Endodermal cell (in vitro differentiated cells): ENCODE measurements around the gene CYP27C1. TPM values are rescaled to one million over a fixed set of nuclear protein-coding genes. Genes with fewer than 3 reads are reported as not detected.

ENCODE experiments used
- DNase-seq: peaks from one replicate; pipeline ENCODE4 v3.0.0-alpha.2; 2017
- H3K27ac ChIP-seq: 2 replicates; pipeline ENCODE4 v1.5.1; 2013; ENCODE audit warnings: mild to moderate bottlenecking, low read depth, low read length, moderate library complexity
- H3K27me3 ChIP-seq: 2 replicates; pipeline ENCODE4 v1.6.1; 2013; ENCODE audit warnings: mild to moderate bottlenecking, low read length, moderate library complexity; ENCODE audit not compliant: insufficient read depth, control insufficient read depth, poor library complexity, severe bottlenecking
- H3K36me3 ChIP-seq: 2 replicates; pipeline ENCODE4 v1.7.0; 2013; ENCODE audit warnings: mild to moderate bottlenecking, low read length, moderate library complexity; ENCODE audit not compliant: control insufficient read depth, insufficient read depth
- H3K4me1 ChIP-seq: one replicate; pipeline ENCODE4 v1.7.0; 2013; ENCODE audit warnings: low read length; ENCODE audit not compliant: control insufficient read depth, insufficient read depth
- H3K4me3 ChIP-seq: 2 replicates; pipeline ENCODE4 v1.5.1; 2013; ENCODE audit warnings: mild to moderate bottlenecking, low read length, moderate library complexity
- H3K9ac ChIP-seq: 2 replicates; pipeline ENCODE4 v1.6.1; 2013; ENCODE audit warnings: mild to moderate bottlenecking, low read length, moderate library complexity; ENCODE audit not compliant: poor library complexity, severe bottlenecking; ENCODE audit errors: extremely low read depth
- H3K9me3 ChIP-seq: 2 replicates; pipeline ENCODE4 v1.6.1; 2013; ENCODE audit warnings: mild to moderate bottlenecking, low read length, moderate library complexity; ENCODE audit not compliant: control insufficient read depth
- H3K27ac Mint-ChIP-seq: 2 replicates; pipeline ENCODE4 v1.8.0; 2020; ENCODE audit warnings: mixed read lengths
- H3K27me3 Mint-ChIP-seq: 2 replicates; pipeline ENCODE4 v1.8.0; 2021; ENCODE audit warnings: mild to moderate bottlenecking, mixed read lengths; ENCODE audit not compliant: insufficient read depth
- H3K36me3 Mint-ChIP-seq: 2 replicates; pipeline ENCODE4 v1.8.0; 2020; ENCODE audit warnings: low read depth, mixed read lengths
- H3K4me1 Mint-ChIP-seq: 2 replicates; pipeline ENCODE4 v1.8.0; 2020; ENCODE audit warnings: mixed read lengths
- H3K4me3 Mint-ChIP-seq: 2 replicates; pipeline ENCODE4 v1.8.0; 2020; ENCODE audit warnings: mild to moderate bottlenecking, moderate library complexity, mixed read lengths
- H3K9me3 Mint-ChIP-seq: 2 replicates; pipeline ENCODE4 v1.8.0; 2020; ENCODE audit warnings: mild to moderate bottlenecking, mixed read lengths
- WGBS, 2 experiments: methylation state at CpG; one replicate each; pipeline versions ENCODE4 v1.1.5 to v1.1.7; 2013; ENCODE audit warnings: missing lambda C conversion rate in 2 of 2, mixed read lengths in 1 of 2; ENCODE audit not compliant: insufficient coverage in 1 of 2, insufficient read length in 1 of 2; 5-methylcytosine and 5-hydroxymethylcytosine counted together
- total RNA-seq, 2 donors: library from RNA; stranded (reverse); fragmentation: NEBNext Ultra II Directional in 1 of 2; extraction: Animal tissue kit (Norgen Biotek cat#: 25700) in 1 of 2; gene quantifications; 2 replicates in 1 of 2; 3 replicates in 1 of 2; pipeline ENCODE4 v1.2.1, GENCODE V29; 2021
- TF ChIP-seq, protein P1 (sequence below): fragments of 200-600 bp; sonication (generic); conservative IDR thresholded peaks from 2 replicates; pipeline ENCODE4 v1.5.0; 2021; ENCODE audit warnings: antibody characterized with exemption, mild to moderate bottlenecking

Gene CYP27C1
- total RNA-seq, 2 donors from 2014 or later: 4.4 to 4.9 TPM

DNA sequence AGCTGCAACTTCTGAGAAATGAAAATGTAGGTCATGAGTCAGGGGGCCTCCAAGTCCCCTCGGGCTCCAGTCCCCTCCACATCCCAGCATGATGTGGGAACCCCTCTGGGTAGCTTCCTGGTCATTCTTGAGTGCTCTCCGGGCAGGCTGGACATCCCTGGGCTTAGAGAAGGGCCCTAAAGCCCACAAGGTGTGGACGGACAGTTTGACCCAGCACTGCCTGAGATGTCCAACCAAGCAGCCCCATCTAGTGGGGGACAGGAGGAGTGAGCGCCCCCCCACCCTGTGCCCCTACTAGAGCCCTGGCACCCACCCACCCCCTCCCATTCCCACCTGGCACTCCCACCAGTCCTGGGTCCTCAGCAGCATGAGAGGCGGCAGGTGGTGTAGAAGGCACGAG, 46.0 kb downstream of the CYP27C1 start:
- H3K27ac Mint-ChIP-seq: no peak overlapping the region
- H3K4me1 Mint-ChIP-seq: peaks cover 4% of the 10 kb centered on the region
- TF ChIP-seq, protein P1, sequence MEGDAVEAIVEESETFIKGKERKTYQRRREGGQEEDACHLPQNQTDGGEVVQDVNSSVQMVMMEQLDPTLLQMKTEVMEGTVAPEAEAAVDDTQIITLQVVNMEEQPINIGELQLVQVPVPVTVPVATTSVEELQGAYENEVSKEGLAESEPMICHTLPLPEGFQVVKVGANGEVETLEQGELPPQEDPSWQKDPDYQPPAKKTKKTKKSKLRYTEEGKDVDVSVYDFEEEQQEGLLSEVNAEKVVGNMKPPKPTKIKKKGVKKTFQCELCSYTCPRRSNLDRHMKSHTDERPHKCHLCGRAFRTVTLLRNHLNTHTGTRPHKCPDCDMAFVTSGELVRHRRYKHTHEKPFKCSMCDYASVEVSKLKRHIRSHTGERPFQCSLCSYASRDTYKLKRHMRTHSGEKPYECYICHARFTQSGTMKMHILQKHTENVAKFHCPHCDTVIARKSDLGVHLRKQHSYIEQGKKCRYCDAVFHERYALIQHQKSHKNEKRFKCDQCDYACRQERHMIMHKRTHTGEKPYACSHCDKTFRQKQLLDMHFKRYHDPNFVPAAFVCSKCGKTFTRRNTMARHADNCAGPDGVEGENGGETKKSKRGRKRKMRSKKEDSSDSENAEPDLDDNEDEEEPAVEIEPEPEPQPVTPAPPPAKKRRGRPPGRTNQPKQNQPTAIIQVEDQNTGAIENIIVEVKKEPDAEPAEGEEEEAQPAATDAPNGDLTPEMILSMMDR: peak; percentile 71
- H3K27ac ChIP-seq: no peak overlapping the region
- H3K27me3 Mint-ChIP-seq: no peaks in the 10 kb centered on the region
- H3K9ac ChIP-seq: no peak overlapping the region
- H3K4me1 ChIP-seq: no peaks in the 10 kb centered on the region
- no peak overlapping the region for H3K4me3 Mint-ChIP-seq
- peaks cover 4% of the 10 kb centered on the region for H3K9me3 Mint-ChIP-seq
- DNase-seq: peak; percentile 67
- no peak overlapping the region for H3K4me3 ChIP-seq
- WGBS, 2 experiments: 79 to 80% methylated on average over 3 to 6 of the region's 6 CpGs
- H3K27me3 ChIP-seq: no peaks in the 10 kb centered on the region
- H3K36me3 Mint-ChIP-seq: no peaks in the 10 kb centered on the region
- H3K9me3 ChIP-seq: peaks cover 3% of the 10 kb centered on the region
- no peaks in the 10 kb centered on the region for H3K36me3 ChIP-seq

DNA sequence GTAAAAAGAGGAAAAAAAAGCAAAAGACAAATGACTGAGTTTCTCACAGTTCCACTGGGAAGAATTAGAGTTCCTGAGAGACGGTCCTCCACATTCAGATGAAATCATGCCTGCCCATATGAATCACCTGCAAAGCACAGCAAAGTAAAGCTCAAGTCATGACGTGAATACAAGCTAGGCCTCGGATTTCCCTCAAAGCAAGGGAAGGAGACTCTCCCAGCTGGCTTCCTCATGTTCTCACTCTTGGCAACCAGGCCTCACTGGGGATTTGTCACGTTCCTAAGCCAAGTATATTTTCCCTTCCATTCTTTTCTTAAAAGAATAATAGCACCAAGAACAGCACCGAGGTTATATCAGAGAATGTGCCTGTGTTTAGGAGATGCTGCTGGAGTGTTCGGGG, 47.0 kb downstream of the CYP27C1 start:
- TF ChIP-seq, protein P1: no peak
- Mint-ChIP-seq H3K36me3 (no peaks in the 10 kb centered on the region), H3K27ac (no peak overlapping the region), H3K27me3 (no peaks in the 10 kb centered on the region), H3K4me3 (no peak overlapping the region), H3K9me3 (peaks cover 3% of the 10 kb centered on the region), H3K4me1 (peaks cover 4% of the 10 kb centered on the region)
- WGBS, 2 experiments: 88 to 89% methylated on average over 5 to 6 of the region's 6 CpGs
- H3K9me3 ChIP-seq: no peaks in the 10 kb centered on the region
- no peaks in the 10 kb centered on the region for H3K4me1 ChIP-seq
- no peak overlapping the region for H3K4me3 ChIP-seq
- no peak overlapping the region for H3K9ac ChIP-seq
- H3K27ac ChIP-seq: no peak overlapping the region
- H3K27me3 ChIP-seq: no peaks in the 10 kb centered on the region
- DNase-seq: no peak
- H3K36me3 ChIP-seq: no peaks in the 10 kb centered on the region

DNA sequence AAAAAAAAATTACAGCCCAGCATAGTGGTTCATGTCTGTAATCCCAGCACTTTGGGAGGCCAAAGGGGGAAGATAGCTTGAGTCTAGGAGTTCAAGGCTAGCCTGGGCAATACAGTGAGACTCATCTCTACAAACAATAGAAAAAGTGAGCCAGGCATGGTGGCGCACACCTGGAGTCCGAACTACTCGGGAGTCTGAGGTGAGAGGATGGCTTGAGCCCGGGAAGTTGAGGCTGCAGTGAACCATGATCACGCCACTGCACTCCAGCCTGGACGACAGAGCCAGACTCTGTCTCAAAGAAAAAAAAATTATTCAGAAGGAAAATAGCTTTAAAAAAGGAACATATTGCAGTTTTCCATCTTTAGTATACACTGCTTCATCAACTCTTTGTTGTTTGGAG, 47.8 kb downstream of the CYP27C1 start:
- H3K27me3 ChIP-seq: no peaks in the 10 kb centered on the region
- Mint-ChIP-seq H3K36me3 (no peaks in the 10 kb centered on the region), H3K9me3 (peaks cover 3% of the 10 kb centered on the region), H3K27ac (no peak overlapping the region), H3K4me1 (peaks cover 4% of the 10 kb centered on the region), H3K27me3 (no peaks in the 10 kb centered on the region), H3K4me3 (no peak overlapping the region)
- WGBS, 2 experiments: 91 to 98% methylated on average over 5 to 6 of the region's 6 CpGs
- no peak overlapping the region for H3K4me3 ChIP-seq
- no peak overlapping the region for H3K9ac ChIP-seq
- H3K27ac ChIP-seq: no peak overlapping the region
- H3K4me1 ChIP-seq: no peaks in the 10 kb centered on the region
- no peaks in the 10 kb centered on the region for H3K36me3 ChIP-seq
- H3K9me3 ChIP-seq: no peaks in the 10 kb centered on the region
- TF ChIP-seq, protein P1: no peak
- no peak for DNase-seq
